ENCODE results near the gene SPCS1. TPM values are rescaled to one million over a fixed set of nuclear protein-coding genes. Genes with fewer than 3 reads are reported as not detected.

SPCS1 gene
- total RNA-seq, 1 experiment from 2014 or later = 93.2 TPM

DNA sequence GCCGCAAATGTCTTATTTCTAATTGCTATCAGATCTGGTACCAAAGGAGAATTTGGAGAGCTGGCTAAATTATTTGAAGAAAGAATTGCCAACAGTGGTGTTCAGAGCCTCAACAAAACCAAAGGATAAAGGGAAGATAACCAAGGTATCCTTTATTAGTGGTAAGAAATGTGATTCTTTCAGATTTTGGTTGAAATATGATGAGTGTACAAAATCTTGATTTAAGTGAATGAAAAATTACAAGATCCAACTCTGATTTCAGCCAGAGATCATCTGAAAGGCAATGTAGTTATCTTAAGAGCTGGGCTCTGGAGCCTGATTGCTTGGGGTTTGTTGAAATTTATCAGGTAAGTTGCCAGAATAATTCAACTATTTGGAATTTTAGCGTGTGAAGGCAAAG lies 15.3 kb upstream of the SPCS1 start:
- Histone ChIP-seq H3K27ac (ENCODE audit: low read length) (no peak overlapping the region), H3K9me3 (ENCODE audit: control insufficient read depth, insufficient read depth, low read depth, low read length) (no peaks in the 10 kb centered on the region), H3K4me1 (ENCODE audit: control insufficient read depth, insufficient read depth, low read length) (peaks cover 8% of the 10 kb centered on the region), H3K36me3 (ENCODE audit: control insufficient read depth, insufficient read depth, low read length) (peaks cover 61% of the 10 kb centered on the region), H3K27me3 (ENCODE audit: control insufficient read depth, insufficient read depth, low read length) (no peaks in the 10 kb centered on the region), H3K4me3 (ENCODE audit: low read depth in 2 of 2, low read length in 2 of 2) (no peak overlapping the region)
- DNase-seq (ENCODE audit: low read depth, low spot score) (no peak), ATAC-seq (no peak)
- intact Hi-C loops (cut with micrococcal nuclease; ENCODE audit: unreplicated experiment) = no loop called here
- TF ChIP-seq CTCF (IDR thresholded peaks at IDR 0.05) (no peak), SIN3A (IDR thresholded peaks at IDR 0.05; ENCODE audit: borderline replicate concordance, insufficient read depth, low read depth, low read length) (no peak), TCF7L2 (IDR thresholded peaks at IDR 0.05; ENCODE audit: low read depth, low read length) (no peak), REST (IDR thresholded peaks at IDR 0.05; ENCODE audit: insufficient read depth in 1 of 2, low read depth in 2 of 2, low read length in 1 of 2) (no peak), POLR2AphosphoS5 (IDR thresholded peaks at IDR 0.05; ENCODE audit: low read depth, low read length) (no peak)
- POLR2A ChIA-PET = no interaction called here
- no TSS peak for BruUV-seq (replicated peaks)
- CTCF ChIA-PET = no interaction called here
- in situ Hi-C loops (cut with HindIII; ENCODE audit: low pct_unique_long_range_greater_than_20kb, low sequenced_read_pairs) = no loop called here

DNA sequence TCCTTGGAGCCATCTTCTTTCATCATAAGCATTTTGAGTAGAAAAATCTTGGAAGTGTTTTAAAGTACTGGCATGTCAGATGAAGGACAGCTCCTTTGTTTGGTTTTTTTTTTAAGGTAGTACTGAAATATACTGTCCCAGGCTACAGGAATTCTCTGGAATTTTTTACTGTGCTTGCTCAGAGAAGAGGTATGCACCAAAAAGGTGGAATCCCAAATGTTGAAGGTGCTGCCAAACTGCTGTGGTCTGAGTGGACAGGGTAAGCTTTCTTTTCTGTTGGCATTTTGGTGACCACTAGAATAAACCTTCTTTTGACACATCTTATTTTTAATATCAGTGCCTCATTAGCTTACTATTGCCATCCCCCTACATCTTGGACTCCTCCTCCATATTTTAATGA lies 12.8 kb upstream of the SPCS1 start:
- no peaks in the 10 kb centered on the region for H3K4me1 ChIP-seq (ENCODE audit: control insufficient read depth, insufficient read depth, low read length)
- peaks cover 51% of the 10 kb centered on the region for H3K36me3 ChIP-seq (ENCODE audit: control insufficient read depth, insufficient read depth, low read length)
- H3K27ac ChIP-seq (ENCODE audit: low read length) = no peak overlapping the region
- H3K9me3 ChIP-seq (ENCODE audit: control insufficient read depth, insufficient read depth, low read depth, low read length) = no peaks in the 10 kb centered on the region
- BruUV-seq (replicated peaks) = no TSS peak
- H3K27me3 ChIP-seq (ENCODE audit: control insufficient read depth, insufficient read depth, low read length) = no peaks in the 10 kb centered on the region
- POLR2A ChIA-PET = interaction anchor here (0.7 kb wide), 1 partner anchor 45 kb away, joined by 3 read pairs; no protein-coding TSS in a partner anchor
- ATAC-seq = no peak
- no peak for TF ChIP-seq TCF7L2 (IDR thresholded peaks at IDR 0.05; ENCODE audit: low read depth, low read length)
- TF ChIP-seq POLR2AphosphoS5 (IDR thresholded peaks at IDR 0.05; ENCODE audit: low read depth, low read length) = no peak
- TF ChIP-seq CTCF (IDR thresholded peaks at IDR 0.05) = no peak
- TF ChIP-seq SIN3A (IDR thresholded peaks at IDR 0.05; ENCODE audit: borderline replicate concordance, insufficient read depth, low read depth, low read length) = no peak
- no peak for TF ChIP-seq REST (IDR thresholded peaks at IDR 0.05; ENCODE audit: insufficient read depth in 1 of 2, low read depth in 2 of 2, low read length in 1 of 2)
- no peak overlapping the region for H3K4me3 ChIP-seq (ENCODE audit: low read depth in 2 of 2, low read length in 2 of 2)
- intact Hi-C loops (cut with micrococcal nuclease; ENCODE audit: unreplicated experiment) = no loop called here
- CTCF ChIA-PET = no interaction called here
- DNase-seq (ENCODE audit: low read depth, low spot score) = no peak
- in situ Hi-C loops (cut with HindIII; ENCODE audit: low pct_unique_long_range_greater_than_20kb, low sequenced_read_pairs) = no loop called here
